Caco-2 (cell line): ENCODE data around the gene PNMA1. TPM values are rescaled to one million over a fixed set of nuclear protein-coding genes. Genes with fewer than 3 reads are reported as not detected.

Experiments
- BruUV-seq: library from RNA; stranded (reverse); fragments of 400-500 nt; replicated peaks from 2 replicates; lab custom pipeline; 2021; lab: Mats Ljungman, UMichigan
- CTCF ChIA-PET: fragments of 300-600 bp; sonication (Branson Sonifier 250); formaldehyde crosslinking; loops from one replicate; lab custom pipeline; 2022; ENCODE audit warnings: antibody characterized with exemption; lab: Charles Lee
- POLR2A ChIA-PET: fragments of 300-600 bp; sonication (Branson Sonifier 250); formaldehyde crosslinking; loops from one replicate; lab custom pipeline; 2022; ENCODE audit warnings: antibody characterized with exemption; lab: Charles Lee
- DNase-seq, 2 experiments: peaks; one replicate each; pipeline versions ENCODE4 v3.0.0 to v3.0.0-alpha.2; 2020 to 2022
- H3K27me3 ChIP-seq: replicated peaks from 2 replicates; pipeline ENCODE4 v1.6.0; 2011; ENCODE audit warnings: low read length; ENCODE audit not compliant: control insufficient read depth, insufficient read depth
- H3K36me3 ChIP-seq: 2 replicates; pipeline ENCODE4 v1.5.1; 2011; ENCODE audit warnings: low read length; ENCODE audit not compliant: control insufficient read depth, insufficient read depth
- H3K4me1 ChIP-seq: fragments of 250-450 bp; sonication (Bioruptor Pico); 2 replicates; pipeline ENCODE4 v1.5.1; 2020; ENCODE audit warnings: mild to moderate bottlenecking
- H3K4me3 ChIP-seq: 2 replicates; pipeline ENCODE4 v1.5.1; 2011; ENCODE audit warnings: low read depth, mild to moderate bottlenecking, control low read depth, low read length
- H3K9me3 ChIP-seq: fragments of 250-450 bp; sonication (Bioruptor Pico); 2 replicates; pipeline ENCODE4 v1.5.1; 2020; ENCODE audit warnings: mild to moderate bottlenecking, moderate library complexity
- H3K27ac Mint-ChIP-seq: one replicate; pipeline ENCODE4 v1.8.0; 2022; ENCODE audit warnings: mixed read lengths; ENCODE audit not compliant: unreplicated experiment
- H3K27me3 Mint-ChIP-seq: one replicate; pipeline ENCODE4 v1.8.0; 2022; ENCODE audit warnings: mixed read lengths; ENCODE audit not compliant: insufficient read depth, unreplicated experiment
- H3K36me3 Mint-ChIP-seq: one replicate; pipeline ENCODE4 v1.8.0; 2022; ENCODE audit warnings: mild to moderate bottlenecking, mixed read lengths; ENCODE audit not compliant: insufficient read depth, unreplicated experiment
- H3K4me1 Mint-ChIP-seq: one replicate; pipeline ENCODE4 v1.8.0; 2022; ENCODE audit warnings: low read depth, mixed read lengths; ENCODE audit not compliant: unreplicated experiment
- H3K4me3 Mint-ChIP-seq: one replicate; pipeline ENCODE4 v1.8.0; 2022; ENCODE audit warnings: mild to moderate bottlenecking, moderate library complexity, mixed read lengths; ENCODE audit not compliant: unreplicated experiment
- H3K9me3 Mint-ChIP-seq: one replicate; pipeline ENCODE4 v1.8.0; 2022; ENCODE audit warnings: mixed read lengths; ENCODE audit not compliant: unreplicated experiment
- CTCF ChIP-seq, 2 experiments: fragments of 200-600 bp in 1 of 2; IDR thresholded peaks; 1 replicate in 1 of 2; 2 replicates in 1 of 2; pipeline versions ENCODE4 v1.5.1 to v1.8.0; 2011 to 2022; ENCODE audit warnings: antibody characterized with exemption in 1 of 2, control low read depth in 1 of 2, inconsistent platforms in 1 of 2, low read depth in 1 of 2, low read length in 1 of 2, mild to moderate bottlenecking in 1 of 2, moderate library complexity in 1 of 2; ENCODE audit not compliant: insufficient read depth in 1 of 2, severe bottlenecking in 1 of 2, unreplicated experiment in 1 of 2
- intact Hi-C: fragments of 100-400 bp; cut with micrococcal nuclease; formaldehyde crosslinking; loops from one replicate; pipeline ENCODE4 v1.10.0; 2022; ENCODE audit not compliant: unreplicated experiment
- total RNA-seq: library from RNA; stranded (reverse); gene quantifications from 2 replicates; pipeline ENCODE4 v1.2.3, GENCODE V29; 2022

The PNMA1 gene
- total RNA-seq, 1 experiment from 2014 or later, result 38.8 TPM

- no TSS peak for BruUV-seq
- H3K27ac Mint-ChIP-seq, result no peak overlapping the region
- CTCF ChIA-PET, result interaction anchor here (0.6 to 1.0 kb wide), 3 partner anchors 10 to 208 kb away, joined by 3 to 4 read pairs (median 3); no protein-coding TSS in a partner anchor
- DNase-seq, result no peak
- no peaks in the 10 kb centered on the region for H3K9me3 Mint-ChIP-seq
- POLR2A ChIA-PET, result no interaction called here
- intact Hi-C loops, result no loop called here
- TF ChIP-seq CTCF (IDR thresholded peaks at IDR 0.05; ENCODE audit: insufficient read depth in 1 of 2, low read depth in 1 of 2, low read length in 1 of 2, severe bottlenecking in 1 of 2, unreplicated experiment in 1 of 2), result no peak
- Histone ChIP-seq H3K4me3 (no peak overlapping the region), H3K9me3 (no peaks in the 10 kb centered on the region), H3K4me1 (no peaks in the 10 kb centered on the region), H3K36me3 (peaks cover 9% of the 10 kb centered on the region), H3K27me3 (no peaks in the 10 kb centered on the region)
- H3K4me1 Mint-ChIP-seq, result no peaks in the 10 kb centered on the region
- H3K4me3 Mint-ChIP-seq, result no peak overlapping the region
- H3K36me3 Mint-ChIP-seq, result peaks cover 77% of the 10 kb centered on the region
- H3K27me3 Mint-ChIP-seq, result no peaks in the 10 kb centered on the region
Observed at GRCh38 chr14:73719361-73719760, 5.2 kb upstream of the PNMA1 start.

- POLR2A ChIA-PET, result no interaction called here
- BruUV-seq, result no TSS peak
- H3K4me3 Mint-ChIP-seq, result no peak overlapping the region
- Histone ChIP-seq H3K4me1 (no peaks in the 10 kb centered on the region), H3K4me3 (no peak overlapping the region), H3K27me3 (no peaks in the 10 kb centered on the region), H3K9me3 (no peaks in the 10 kb centered on the region), H3K36me3 (peaks cover 7% of the 10 kb centered on the region)
- intact Hi-C loops, result no loop called here
- H3K27me3 Mint-ChIP-seq, result no peaks in the 10 kb centered on the region
- H3K27ac Mint-ChIP-seq, result peak overlapping the region; percentile 61
- CTCF ChIA-PET, result interaction anchor here (1.6 kb wide), 1 partner anchor 40 kb away, joined by 4 read pairs; no protein-coding TSS in a partner anchor
- no peaks in the 10 kb centered on the region for H3K4me1 Mint-ChIP-seq
- H3K36me3 Mint-ChIP-seq, result peaks cover 77% of the 10 kb centered on the region
- no peak for TF ChIP-seq CTCF (IDR thresholded peaks at IDR 0.05; ENCODE audit: insufficient read depth in 1 of 2, low read depth in 1 of 2, low read length in 1 of 2, severe bottlenecking in 1 of 2, unreplicated experiment in 1 of 2)
- no peak for DNase-seq
- no peaks in the 10 kb centered on the region for H3K9me3 Mint-ChIP-seq
Observed at GRCh38 chr14:73718418-73719251, 4.5 kb upstream of the PNMA1 start.

GRCh38 chr14:73717711-73718417 lies 3.7 kb upstream of the PNMA1 start:
- H3K27me3 Mint-ChIP-seq, result no peaks in the 10 kb centered on the region
- H3K9me3 ChIP-seq, result no peaks in the 10 kb centered on the region
- ChIA-PET POLR2A (no interaction called here), CTCF (interaction anchor here (1.6 kb wide), 1 partner anchor 41 kb away, joined by 4 read pairs; no protein-coding TSS in a partner anchor)
- no TSS peak for BruUV-seq
- H3K36me3 ChIP-seq, result peaks cover 7% of the 10 kb centered on the region
- H3K27ac Mint-ChIP-seq, result peak overlapping the region; percentile 61
- DNase-seq, result no peak
- no peaks in the 10 kb centered on the region for H3K9me3 Mint-ChIP-seq
- no peaks in the 10 kb centered on the region for H3K27me3 ChIP-seq
- H3K4me1 Mint-ChIP-seq, result peaks cover 4% of the 10 kb centered on the region
- peaks cover 79% of the 10 kb centered on the region for H3K36me3 Mint-ChIP-seq
- H3K4me3 Mint-ChIP-seq, result no peak overlapping the region
- intact Hi-C loops, result no loop called here
- no peak for TF ChIP-seq CTCF (IDR thresholded peaks at IDR 0.05; ENCODE audit: insufficient read depth in 1 of 2, low read depth in 1 of 2, low read length in 1 of 2, severe bottlenecking in 1 of 2, unreplicated experiment in 1 of 2)
- no peaks in the 10 kb centered on the region for H3K4me1 ChIP-seq
- no peak overlapping the region for H3K4me3 ChIP-seq
